ENCODE measurements around the gene AGBL1. TPM values are rescaled to one million over a fixed set of nuclear protein-coding genes. Genes with fewer than 3 reads are reported as not detected.

Gene AGBL1
- total and polyA plus RNA-seq, 2 donors (not counting 3 experiments of a cell fraction or from before 2014, with no cell fraction given): not detected

GRCh38 chr15:86837294-86838061, 757.8 kb downstream of the AGBL1 start:
- no peak for DNase-seq (ENCODE audit: low read depth, low spot score)
- Histone ChIP-seq H3K9me1 (replicated peaks; ENCODE audit: control insufficient read depth, extremely low read depth, insufficient read depth, low read length) (no peaks in the 10 kb centered on the region), H3K27ac (ENCODE audit: insufficient read depth, low read depth, low read length) (no peak overlapping the region), H3K36me3 (ENCODE audit: control insufficient read depth in 2 of 2, extremely low read depth in 1 of 2, insufficient read depth in 2 of 2, low read length in 2 of 2) (no peaks in the 10 kb centered on the region), H3K4me2 (ENCODE audit: insufficient read depth, low read length) (no peak overlapping the region), H3K9ac (replicated peaks; ENCODE audit: extremely low read depth, insufficient read depth, low read length) (no peak overlapping the region), H3K27me3 (ENCODE audit: control insufficient read depth in 2 of 2, insufficient read depth in 2 of 2, low read length in 2 of 2) (no peaks in the 10 kb centered on the region), H3K4me1 (ENCODE audit: control insufficient read depth, extremely low read depth, insufficient read depth, low read length) (no peaks in the 10 kb centered on the region), H3K9me3 (replicated peaks; ENCODE audit: control insufficient read depth, insufficient read depth, low read length) (peaks cover 1% of the 10 kb centered on the region), H3K4me3 (replicated peaks in 1 of 3; ENCODE audit: insufficient read depth in 1 of 3, low read depth in 1 of 3, low read length in 3 of 3) (no peak overlapping the region), H2AFZ (ENCODE audit: low read depth, low read length) (no peak overlapping the region), H3K79me2 (ENCODE audit: control insufficient read depth, insufficient read depth, low read length) (no peaks in the 10 kb centered on the region), H4K20me1 (replicated peaks; ENCODE audit: control insufficient read depth, extremely low read depth, insufficient read depth, low read length) (no peaks in the 10 kb centered on the region)
- ChIA-PET CTCF (no interaction called here), POLR2A (no interaction called here)
- dilution Hi-C loops (cut with MboI; ENCODE audit: extremely low pct_ligation_motif_present, low sequenced_read_pairs): no loop called here
- no peak for FAIRE-seq
- no peak for TF ChIP-seq JUN (IDR thresholded peaks at IDR 0.05; ENCODE audit: borderline replicate concordance, insufficient read depth, insufficient read length, low read depth)
- TF ChIP-seq EZH2 (IDR thresholded peaks at IDR 0.05; ENCODE audit: borderline replicate concordance, low read depth, low read length, severe bottlenecking): no peak
- TF ChIP-seq, protein P1, sequence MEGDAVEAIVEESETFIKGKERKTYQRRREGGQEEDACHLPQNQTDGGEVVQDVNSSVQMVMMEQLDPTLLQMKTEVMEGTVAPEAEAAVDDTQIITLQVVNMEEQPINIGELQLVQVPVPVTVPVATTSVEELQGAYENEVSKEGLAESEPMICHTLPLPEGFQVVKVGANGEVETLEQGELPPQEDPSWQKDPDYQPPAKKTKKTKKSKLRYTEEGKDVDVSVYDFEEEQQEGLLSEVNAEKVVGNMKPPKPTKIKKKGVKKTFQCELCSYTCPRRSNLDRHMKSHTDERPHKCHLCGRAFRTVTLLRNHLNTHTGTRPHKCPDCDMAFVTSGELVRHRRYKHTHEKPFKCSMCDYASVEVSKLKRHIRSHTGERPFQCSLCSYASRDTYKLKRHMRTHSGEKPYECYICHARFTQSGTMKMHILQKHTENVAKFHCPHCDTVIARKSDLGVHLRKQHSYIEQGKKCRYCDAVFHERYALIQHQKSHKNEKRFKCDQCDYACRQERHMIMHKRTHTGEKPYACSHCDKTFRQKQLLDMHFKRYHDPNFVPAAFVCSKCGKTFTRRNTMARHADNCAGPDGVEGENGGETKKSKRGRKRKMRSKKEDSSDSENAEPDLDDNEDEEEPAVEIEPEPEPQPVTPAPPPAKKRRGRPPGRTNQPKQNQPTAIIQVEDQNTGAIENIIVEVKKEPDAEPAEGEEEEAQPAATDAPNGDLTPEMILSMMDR (IDR thresholded peaks at IDR 0.05; ENCODE audit: extremely low read depth in 1 of 2, insufficient read depth in 1 of 2, low read depth in 1 of 2, low read length in 2 of 2): no peak
- TF ChIP-seq MYC (IDR thresholded peaks at IDR 0.05; ENCODE audit: low read depth, low read length): no peak
- no peak for TF ChIP-seq POLR2A (IDR thresholded peaks at IDR 0.05; ENCODE audit: low read depth, low read length)
- TF ChIP-seq GATA2 (IDR thresholded peaks at IDR 0.05; ENCODE audit: insufficient read depth, insufficient read length, low read depth, low read length): no peak
- TF ChIP-seq POLR2AphosphoS5 (IDR thresholded peaks at IDR 0.05; ENCODE audit: insufficient read depth, low read depth, low read length): no peak
- no peak for TF ChIP-seq MAX (IDR thresholded peaks at IDR 0.05; ENCODE audit: insufficient read depth, insufficient read length)
- intact Hi-C loops (cut with micrococcal nuclease): no loop called here
- BruUV-seq (replicated peaks): no TSS peak

All from endothelial cell of umbilical vein (primary cell).